K562 (cell line): ENCODE measurements around the gene BCAR3. TPM values are rescaled to one million over a fixed set of nuclear protein-coding genes. Genes with fewer than 3 reads are reported as not detected.

Experiments
- ATAC-seq: fragments of 200-7000 bp; cut with Tn5 transposase; 3 replicates; pipeline ENCODE4 v1.9.1; 2020; ENCODE audit warnings: moderate library complexity
- BruUV-seq: library from RNA; stranded (reverse); fragments of 400-500 nt; replicated peaks from 2 replicates; lab custom pipeline; 2021; lab: Mats Ljungman, UMichigan
- CTCF ChIA-PET: fragments of 300-600 bp; formaldehyde crosslinking; extraction: SDS; loops from one replicate; lab custom pipeline; 2021; ENCODE audit warnings: low intra/inter-chr PET ratio; lab: Yijun Ruan, JAX
- POLR2A ChIA-PET: fragments of 300-600, 350-650 bp; sonication (Branson Sonifier 250); formaldehyde crosslinking; extraction: SDS; loops from one replicate; lab custom pipeline; 2021; ENCODE audit warnings: antibody characterized with exemption, inconsistent platforms; lab: Yijun Ruan, JAX
- DNase-seq, 4 experiments: peaks; one replicate each; pipeline versions ENCODE4 v3.0.0 to v3.0.0-alpha.2; 2011 to 2018; ENCODE audit warnings: low spot score in 3 of 4, mixed read lengths in 3 of 4; ENCODE audit errors: extremely low read depth in 1 of 4
- FAIRE-seq: peaks from 2 replicates; lab custom pipeline; 2011; peaks lifted over from hg19 to GRCh38; lab: Jason Lieb, UNC
- H2AFZ ChIP-seq: 2 replicates; pipeline ENCODE4 v1.6.0; 2011; ENCODE audit warnings: low read depth, low read length, control low read depth, inconsistent platforms
- H3K27ac ChIP-seq: fragments of 200-600 bp; 3 replicates; pipeline ENCODE4 v1.8.0; 2011; ENCODE audit warnings: low read depth, mild to moderate bottlenecking, control low read depth, inconsistent platforms, low read length, moderate library complexity, mixed read lengths; ENCODE audit errors: extremely low read depth
- H3K27me3 ChIP-seq, 2 experiments: fragments of 300-600 bp in 1 of 2; 2 replicates in 1 of 2; 3 replicates in 1 of 2; pipeline versions ENCODE4 v1.6.0 to v1.8.0; 2011; ENCODE audit warnings: inconsistent platforms in 2 of 2, low read length in 2 of 2, mild to moderate bottlenecking in 1 of 2, mixed read lengths in 1 of 2, moderate library complexity in 1 of 2; ENCODE audit not compliant: control insufficient read depth in 2 of 2, insufficient read depth in 2 of 2
- H3K36me3 ChIP-seq: fragments of 300-600 bp; 3 replicates; pipeline ENCODE4 v1.8.0; 2011; ENCODE audit warnings: mild to moderate bottlenecking, low read length, inconsistent platforms; ENCODE audit not compliant: control insufficient read depth, insufficient read depth
- H3K4me1 ChIP-seq, 2 experiments: fragments of 200-600 bp in 1 of 2; replicated peaks in 1 of 2; 2 replicates in 1 of 2; 3 replicates in 1 of 2; pipeline versions ENCODE4 v1.5.1 to v1.8.0; 2011; ENCODE audit warnings: inconsistent platforms in 2 of 2, low read length in 2 of 2, mild to moderate bottlenecking in 1 of 2, mixed read lengths in 1 of 2, moderate library complexity in 1 of 2; ENCODE audit not compliant: control insufficient read depth in 2 of 2, insufficient read depth in 2 of 2
- H3K4me2 ChIP-seq: 2 replicates; pipeline ENCODE4 v1.6.1; 2011; ENCODE audit warnings: low read length, control low read depth, inconsistent platforms, mixed read lengths; ENCODE audit not compliant: insufficient read depth
- H3K4me3 ChIP-seq: fragments of 200-600 bp; sonication (generic), shearing (Covaris generic); 2 replicates; pipeline ENCODE4 v1.5.1; 2016; ENCODE audit warnings: control low read depth, inconsistent platforms
- H3K79me2 ChIP-seq: fragments of 200-600 bp; 3 replicates; pipeline ENCODE4 v1.8.0; 2011; ENCODE audit warnings: low read length, inconsistent platforms; ENCODE audit not compliant: control insufficient read depth, insufficient read depth
- H3K9ac ChIP-seq, 2 experiments: 2 replicates each; pipeline versions ENCODE4 v1.6.0 to v1.6.1; 2011; ENCODE audit warnings: low read depth in 2 of 2, low read length in 2 of 2, control low read depth in 1 of 2, inconsistent platforms in 1 of 2, mild to moderate bottlenecking in 1 of 2, mixed read lengths in 1 of 2; ENCODE audit not compliant: insufficient read depth in 1 of 2
- H3K9me1 ChIP-seq: one replicate; pipeline ENCODE4 v1.6.0; 2011; ENCODE audit warnings: inconsistent platforms, mild to moderate bottlenecking, low read length, moderate library complexity; ENCODE audit not compliant: control insufficient read depth, insufficient read depth
- H3K9me3 ChIP-seq: replicated peaks from 2 replicates; pipeline ENCODE4 v1.5.1; 2011; ENCODE audit warnings: low read depth, low read length, inconsistent platforms; ENCODE audit not compliant: control insufficient read depth, insufficient read depth
- H4K20me1 ChIP-seq: replicated peaks from 2 replicates; pipeline ENCODE4 v1.6.1; 2011; ENCODE audit warnings: low read length, inconsistent platforms, mixed read lengths; ENCODE audit not compliant: control insufficient read depth, insufficient read depth
- C11orf30 ChIP-seq: fragments of 450-650 bp; IDR thresholded peaks from 2 replicates; pipeline ENCODE4 v1.6.1; 2016; ENCODE audit warnings: low read depth, mild to moderate bottlenecking
- GABPA ChIP-seq: fragments of 200-800 bp; sonication (Bioruptor generic); conservative IDR thresholded peaks from 2 replicates; pipeline ENCODE4 v1.6.1; 2016; ENCODE audit warnings: low read depth, missing genetic modification characterization, missing compliant biosample characterization
- KAT7 ChIP-seq: sonication (generic); formaldehyde crosslinking; IDR thresholded peaks from 2 replicates; pipeline ENCODE4 v1.8.0; 2022; ENCODE audit warnings: missing genetic modification reagents, mild to moderate bottlenecking, borderline replicate concordance
- MAFF ChIP-seq: IDR thresholded peaks from 2 replicates; pipeline ENCODE4 v1.6.1; 2012; ENCODE audit warnings: low read length, improper control_type of control experiment
- MAFK ChIP-seq: IDR thresholded peaks from 2 replicates; pipeline ENCODE4 v1.6.1; 2011; ENCODE audit warnings: low read length, improper control_type of control experiment
- NCOA6 ChIP-seq: fragments of 450-650 bp; IDR thresholded peaks from 2 replicates; pipeline ENCODE4 v1.6.1; 2017; ENCODE audit warnings: mild to moderate bottlenecking
- YY1 ChIP-seq, 3 experiments: IDR thresholded peaks; 2 replicates each; pipeline ENCODE4 v1.6.1; 2011; ENCODE audit warnings: low read length in 2 of 3, mild to moderate bottlenecking in 2 of 3, moderate library complexity in 2 of 3, borderline replicate concordance in 1 of 3, control low read depth in 1 of 3, low read depth in 1 of 3; ENCODE audit not compliant: insufficient read depth in 3 of 3, insufficient replicate concordance in 2 of 3, control insufficient read depth in 1 of 3, insufficient read length in 1 of 3; ENCODE audit errors: extremely low read depth in 1 of 3
- ZNF143 ChIP-seq: sonication (generic); formaldehyde crosslinking; IDR thresholded peaks from 2 replicates; pipeline ENCODE4 v1.9.0; 2022; ENCODE audit warnings: mild to moderate bottlenecking, missing genetic modification reagents
- ZNF316 ChIP-seq: fragments of 450-650 bp; IDR thresholded peaks from 2 replicates; pipeline ENCODE4 v1.6.1; 2016
- ZNF717 ChIP-seq: fragments of 250-450 bp; sonication (Bioruptor Pico); IDR thresholded peaks from 2 replicates; pipeline ENCODE4 v1.5.0; 2021
- WGBS: fragments of 100-300 bp; shearing (Covaris generic); methylation state at CpG from one replicate; pipeline ENCODE4 v1.1.6; 2016; ENCODE audit warnings: low coverage, mixed read lengths; ENCODE audit not compliant: insufficient coverage; ENCODE audit errors: missing lambda C conversion rate; 5-methylcytosine and 5-hydroxymethylcytosine counted together
- in situ Hi-C: fragments of 300-500 bp; cut with MboI; formaldehyde crosslinking; loops from 4 replicates; pipeline ENCODE4 v1.15.0; 2018; ENCODE audit warnings: inconsistent platforms, mixed read lengths
- intact Hi-C: fragments of 100-400 bp; cut with micrococcal nuclease; formaldehyde crosslinking; loops from 2 replicates; pipeline ENCODE4 v1.14.2; 2022
- polyA plus RNA-seq, 8 experiments: library from polyadenylated mRNA; depleted of rRNA in 4 of 8; stranded (reverse) in 5 of 8; unstranded in 3 of 8; fragments of >200 nt; fragmentation: Nextera tagmentation in 2 of 8; fragmentation: Illumina TruSeq in 1 of 8; extraction: Ambion mirVana in 2 of 8; extraction: Trizol in 1 of 8; gene quantifications; 2 replicates each; pipeline versions ENCODE4 v1.2.1 to v1.2.3, GENCODE V29; 2011 to 2014; ENCODE audit warnings: inconsistent platforms in 1 of 8, missing spikeins in 1 of 8
- total RNA-seq, 7 experiments: library from RNA; depleted of rRNA in 6 of 7; stranded (reverse); fragments of >200 nt in 6 of 7; fragmentation: Illumina TruSeq in 2 of 7; extraction: Trizol in 2 of 7; gene quantifications; 2 replicates each; pipeline versions ENCODE4 v1.2.1 to v1.2.3, GENCODE V29; 2011 to 2021; ENCODE audit warnings: low replicate concordance in 1 of 7
- TF ChIP-seq, protein P1 (sequence below): fragments of 200-800 bp; sonication (Bioruptor generic); IDR thresholded peaks from 2 replicates; pipeline ENCODE4 v1.6.1; 2017; ENCODE audit warnings: missing genetic modification characterization, missing compliant biosample characterization
- TF ChIP-seq, protein P2 (sequence below): fragments of 250-450 bp; sonication (Bioruptor Pico); IDR thresholded peaks from 2 replicates; pipeline ENCODE4 v1.4.0; 2020; ENCODE audit warnings: mild to moderate bottlenecking

The BCAR3 gene
- total and polyA plus RNA-seq, 9 of the 15 experiments (the other 6 are each of a cell fraction or from before 2014, with no cell fraction given) = 1.8 to 6.3 (median 3.8) TPM

DNA sequence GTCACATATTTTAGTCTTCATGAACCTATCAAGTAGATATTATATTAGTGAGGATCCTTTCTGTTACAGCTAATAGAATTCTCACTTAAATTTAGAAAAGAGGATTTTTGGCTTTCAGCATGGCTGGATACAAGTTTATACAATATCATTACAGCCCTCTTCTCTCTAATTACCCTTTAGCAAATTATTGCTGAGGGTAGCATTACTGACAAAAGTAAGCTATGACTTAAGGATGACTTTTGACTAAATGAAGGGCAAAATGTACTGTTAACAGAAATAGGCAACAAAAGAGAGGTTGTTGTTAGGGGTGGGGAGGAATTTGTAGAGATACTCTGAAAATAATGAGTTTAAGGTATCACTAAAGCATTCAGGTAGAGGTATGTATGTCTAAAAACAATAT is 148.0 kb downstream of the BCAR3 start:
- H3K36me3 ChIP-seq = no peaks in the 10 kb centered on the region
- H3K9me3 ChIP-seq = no peaks in the 10 kb centered on the region
- no peak for FAIRE-seq
- no peak overlapping the region for H3K27ac ChIP-seq
- intact Hi-C loops = no loop called here
- no peak for ATAC-seq
- no peak overlapping the region for H2AFZ ChIP-seq
- no peak overlapping the region for H3K4me2 ChIP-seq
- H3K4me3 ChIP-seq = no peak overlapping the region
- DNase-seq = no peak
- in situ Hi-C loops = no loop called here
- H3K4me1 ChIP-seq = no peaks in the 10 kb centered on the region
- H3K9ac ChIP-seq = no peak overlapping the region
- no peaks in the 10 kb centered on the region for H3K9me1 ChIP-seq
- ChIA-PET CTCF (no interaction called here), POLR2A (no interaction called here)
- no peaks in the 10 kb centered on the region for H3K79me2 ChIP-seq
- H4K20me1 ChIP-seq = no peaks in the 10 kb centered on the region
- TF ChIP-seq KAT7 (CRISPR knock-in tag) (no peak), ZNF316 (peak; percentile 50), ZNF143 (CRISPR knock-in tag) (no peak)
- H3K27me3 ChIP-seq = no peaks in the 10 kb centered on the region
- no TSS peak for BruUV-seq

DNA sequence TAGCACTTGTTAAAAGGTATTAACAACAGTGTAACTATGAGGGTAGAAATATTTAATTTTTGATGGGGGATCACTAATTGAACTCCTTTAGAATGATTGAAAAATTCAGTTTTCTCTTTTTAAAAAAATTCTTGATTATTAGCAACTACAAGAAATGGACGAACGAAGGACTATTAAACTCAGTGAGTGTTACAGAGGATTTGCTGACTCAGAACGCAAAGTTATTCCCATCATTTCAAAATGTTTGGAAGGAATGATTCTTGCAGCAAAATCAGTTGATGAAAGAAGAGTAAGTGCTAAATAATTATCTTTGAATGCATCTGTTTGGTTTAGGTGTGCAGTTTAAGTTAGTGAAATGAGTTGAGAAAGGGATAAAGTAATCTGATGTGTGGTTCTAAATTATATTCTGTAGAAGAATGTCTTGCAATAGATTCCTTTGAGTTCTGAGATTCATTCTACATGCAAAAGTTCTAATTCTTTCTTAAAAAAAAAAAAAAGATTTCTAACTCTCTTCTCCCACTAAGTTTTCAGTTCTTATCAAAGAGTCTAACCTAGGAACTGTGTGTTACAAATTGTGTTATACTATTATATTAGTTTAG is 148.8 kb downstream of the BCAR3 start:
- no peaks in the 10 kb centered on the region for H3K9me3 ChIP-seq
- H3K79me2 ChIP-seq = no peaks in the 10 kb centered on the region
- no peak for FAIRE-seq
- CTCF ChIA-PET = no interaction called here
- no peaks in the 10 kb centered on the region for H3K36me3 ChIP-seq
- no TSS peak for BruUV-seq
- no peak overlapping the region for H3K4me2 ChIP-seq
- H3K9ac ChIP-seq = no peak overlapping the region
- no peak for ATAC-seq
- in situ Hi-C loops = no loop called here
- 73% methylated on average over 3 of the region's 3 CpGs for WGBS
- no peaks in the 10 kb centered on the region for H3K9me1 ChIP-seq
- no peak overlapping the region for H3K4me3 ChIP-seq
- POLR2A ChIA-PET = no interaction called here
- H3K4me1 ChIP-seq = no peaks in the 10 kb centered on the region
- no peak overlapping the region for H2AFZ ChIP-seq
- no peaks in the 10 kb centered on the region for H4K20me1 ChIP-seq
- no peak overlapping the region for H3K27ac ChIP-seq
- intact Hi-C loops = no loop called here
- no peaks in the 10 kb centered on the region for H3K27me3 ChIP-seq
- no peak for DNase-seq
- TF ChIP-seq NCOA6 (no peak), GABPA (tag) (no peak), YY1 (IDR thresholded peaks at IDR 0.05; ENCODE audit: borderline replicate concordance in 1 of 3, control insufficient read depth in 1 of 3, extremely low read depth in 1 of 3, insufficient read depth in 3 of 3, insufficient read length in 1 of 3, insufficient replicate concordance in 2 of 3, low read depth in 1 of 3, low read length in 2 of 3) (no peak), ZNF316 (peak; percentile 49; the same call in 1 of the 2 replicates), MAFF (peak; percentile 18; the same call in 1 of the 2 replicates), MAFK (peak; percentile 21; the same call in 1 of the 2 replicates), ZNF717 (no peak), C11orf30 (peak; percentile 15; the same call in 1 of the 2 replicates)
- TF ChIP-seq, protein P1, sequence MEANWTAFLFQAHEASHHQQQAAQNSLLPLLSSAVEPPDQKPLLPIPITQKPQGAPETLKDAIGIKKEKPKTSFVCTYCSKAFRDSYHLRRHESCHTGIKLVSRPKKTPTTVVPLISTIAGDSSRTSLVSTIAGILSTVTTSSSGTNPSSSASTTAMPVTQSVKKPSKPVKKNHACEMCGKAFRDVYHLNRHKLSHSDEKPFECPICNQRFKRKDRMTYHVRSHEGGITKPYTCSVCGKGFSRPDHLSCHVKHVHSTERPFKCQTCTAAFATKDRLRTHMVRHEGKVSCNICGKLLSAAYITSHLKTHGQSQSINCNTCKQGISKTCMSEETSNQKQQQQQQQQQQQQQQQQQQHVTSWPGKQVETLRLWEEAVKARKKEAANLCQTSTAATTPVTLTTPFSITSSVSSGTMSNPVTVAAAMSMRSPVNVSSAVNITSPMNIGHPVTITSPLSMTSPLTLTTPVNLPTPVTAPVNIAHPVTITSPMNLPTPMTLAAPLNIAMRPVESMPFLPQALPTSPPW (CRISPR knock-in tag) = no peak
- TF ChIP-seq, protein P2, sequence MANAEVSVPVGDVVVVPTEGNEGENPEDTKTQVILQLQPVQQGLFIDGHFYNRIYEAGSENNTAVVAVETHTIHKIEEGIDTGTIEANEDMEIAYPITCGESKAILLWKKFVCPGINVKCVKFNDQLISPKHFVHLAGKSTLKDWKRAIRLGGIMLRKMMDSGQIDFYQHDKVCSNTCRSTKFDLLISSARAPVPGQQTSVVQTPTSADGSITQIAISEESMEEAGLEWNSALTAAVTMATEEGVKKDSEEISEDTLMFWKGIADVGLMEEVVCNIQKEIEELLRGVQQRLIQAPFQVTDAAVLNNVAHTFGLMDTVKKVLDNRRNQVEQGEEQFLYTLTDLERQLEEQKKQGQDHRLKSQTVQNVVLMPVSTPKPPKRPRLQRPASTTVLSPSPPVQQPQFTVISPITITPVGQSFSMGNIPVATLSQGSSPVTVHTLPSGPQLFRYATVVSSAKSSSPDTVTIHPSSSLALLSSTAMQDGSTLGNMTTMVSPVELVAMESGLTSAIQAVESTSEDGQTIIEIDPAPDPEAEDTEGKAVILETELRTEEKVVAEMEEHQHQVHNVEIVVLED = no peak
